Large intestine (tissue), 3 donors: Measurements from ENCODE around the gene FHOD3. TPM values are rescaled to one million over a fixed set of nuclear protein-coding genes. Genes with fewer than 3 reads are reported as not detected.

Experiments used
- DNase-seq, 2 donors: peaks; one replicate each; pipeline versions ENCODE4 v3.0.0 to v3.0.0-alpha.2; 2013
- H3K27ac ChIP-seq: one replicate; pipeline ENCODE4 v1.5.1; 2013; ENCODE audit warnings: low read length
- H3K27me3 ChIP-seq: 2 replicates; pipeline ENCODE4 v1.6.1; 2013; ENCODE audit warnings: low read length; ENCODE audit not compliant: control insufficient read depth, insufficient read depth
- H3K36me3 ChIP-seq: 2 replicates; pipeline ENCODE4 v1.6.1; 2013; ENCODE audit warnings: low read length; ENCODE audit not compliant: control insufficient read depth, insufficient read depth
- H3K4me1 ChIP-seq: one replicate; pipeline ENCODE4 v1.6.1; 2013; ENCODE audit warnings: low read length; ENCODE audit not compliant: control insufficient read depth, insufficient read depth
- H3K4me3 ChIP-seq: one replicate; pipeline ENCODE4 v1.5.1; 2013; ENCODE audit warnings: low read length
- H3K9me3 ChIP-seq: one replicate; pipeline ENCODE4 v1.6.1; 2013; ENCODE audit warnings: mild to moderate bottlenecking, low read depth, low read length, moderate library complexity; ENCODE audit not compliant: control insufficient read depth
- WGBS: methylation state at CpG from one replicate; pipeline ENCODE4 v1.1.5; 2013; ENCODE audit warnings: low lambda C conversion rate; ENCODE audit not compliant: insufficient coverage; 5-methylcytosine and 5-hydroxymethylcytosine counted together
- polyA plus RNA-seq: library from polyadenylated mRNA; unstranded; fragments of 120-200 nt; gene quantifications from one replicate; pipeline ENCODE4 v1.2.1, GENCODE V29; 2013

Gene FHOD3
- polyA plus RNA-seq, 1 donor: 10.5 TPM

DNA sequence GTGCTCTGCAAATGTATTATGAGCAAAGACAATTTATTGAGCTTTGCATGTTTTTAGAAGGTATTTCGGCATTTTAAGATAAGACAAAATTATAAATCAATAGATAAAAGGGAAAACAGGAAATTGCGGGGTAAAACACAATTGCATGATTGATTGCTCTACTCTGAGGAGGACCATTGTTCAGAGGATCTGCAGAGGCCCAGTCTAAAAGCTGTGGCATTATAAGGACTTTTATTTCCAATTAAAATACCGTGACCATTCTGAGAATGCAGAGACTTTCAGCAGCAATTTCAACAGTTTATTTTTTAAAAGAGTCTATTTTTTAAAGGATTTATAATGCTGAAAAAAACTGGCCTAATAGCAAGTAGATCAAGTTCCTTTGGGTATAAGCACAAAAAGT, 469.3 kb downstream of the FHOD3 start:
- no peak overlapping the region for H3K4me3 ChIP-seq
- no peaks in the 10 kb centered on the region for H3K9me3 ChIP-seq
- no peaks in the 10 kb centered on the region for H3K36me3 ChIP-seq
- DNase-seq: no peak
- H3K4me1 ChIP-seq: no peaks in the 10 kb centered on the region
- 15% methylated on average over 2 of the region's 3 CpGs for WGBS
- no peak overlapping the region for H3K27ac ChIP-seq
- H3K27me3 ChIP-seq: no peaks in the 10 kb centered on the region

DNA sequence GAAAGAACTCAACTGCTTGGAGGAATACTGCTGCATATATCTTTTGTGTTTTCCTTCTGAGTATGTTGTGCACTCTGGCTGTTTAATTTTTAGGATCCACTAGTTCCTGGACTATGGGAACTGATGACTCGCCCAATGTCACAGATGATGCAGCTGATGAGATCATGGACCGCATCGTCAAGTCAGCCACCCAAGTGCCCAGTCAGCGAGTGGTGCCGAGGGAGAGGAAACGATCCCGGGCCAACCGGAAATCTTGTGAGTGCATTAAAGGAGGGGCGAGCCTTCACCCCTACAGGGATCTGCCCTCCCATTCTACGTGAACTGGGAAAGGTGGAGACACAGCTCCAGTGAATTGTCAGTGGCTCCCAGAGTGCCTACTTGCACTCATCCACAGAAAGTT, 471.7 kb downstream of the FHOD3 start:
- H3K4me3 ChIP-seq: no peak overlapping the region
- H3K27me3 ChIP-seq: peaks cover 3% of the 10 kb centered on the region
- no peaks in the 10 kb centered on the region for H3K9me3 ChIP-seq
- no CpG with 5 or more reads among the region's 10 CpGs for WGBS
- no peaks in the 10 kb centered on the region for H3K36me3 ChIP-seq
- DNase-seq: no peak
- H3K4me1 ChIP-seq: no peaks in the 10 kb centered on the region
- H3K27ac ChIP-seq: no peak overlapping the region

DNA sequence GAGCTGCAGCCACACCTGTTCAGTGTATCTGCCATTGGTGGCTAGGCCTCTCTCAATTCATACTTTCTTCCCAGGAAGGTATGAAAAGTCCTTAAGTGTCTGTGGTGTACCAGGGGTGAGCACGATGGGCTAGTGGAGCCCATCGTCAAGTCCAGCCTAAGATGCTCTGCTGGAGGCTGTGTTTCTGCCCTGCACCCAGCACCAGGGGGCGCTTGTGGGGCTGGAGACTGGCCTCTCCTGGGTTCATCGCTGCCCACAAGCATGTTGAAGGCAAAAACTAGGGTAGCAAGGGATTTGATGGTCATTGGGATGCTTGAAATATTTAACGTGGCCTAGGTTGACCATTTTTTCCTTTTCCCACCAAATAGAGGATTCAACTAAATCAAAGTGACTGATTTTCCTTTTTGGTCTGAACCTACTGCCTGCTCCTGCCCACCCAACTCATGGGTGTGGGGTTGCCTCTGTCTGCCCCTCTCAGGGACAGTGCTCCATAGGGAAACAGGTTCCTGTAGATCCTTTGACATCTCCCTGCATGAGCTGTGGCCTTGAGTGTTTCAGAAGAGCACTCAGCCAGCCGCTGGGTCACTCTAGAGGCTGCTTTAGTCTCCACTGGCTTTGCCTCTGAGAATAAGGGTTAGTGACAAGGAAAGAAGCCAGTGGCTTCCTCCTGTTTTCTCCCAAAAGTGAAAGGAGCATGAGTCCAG, 472.2 kb downstream of the FHOD3 start:
- peaks cover 3% of the 10 kb centered on the region for H3K27me3 ChIP-seq
- H3K4me3 ChIP-seq: no peak overlapping the region
- WGBS: no CpG with 5 or more reads among the region's 6 CpGs
- H3K27ac ChIP-seq: no peak overlapping the region
- no peaks in the 10 kb centered on the region for H3K9me3 ChIP-seq
- no peaks in the 10 kb centered on the region for H3K36me3 ChIP-seq
- H3K4me1 ChIP-seq: no peaks in the 10 kb centered on the region
- DNase-seq: no peak

DNA sequence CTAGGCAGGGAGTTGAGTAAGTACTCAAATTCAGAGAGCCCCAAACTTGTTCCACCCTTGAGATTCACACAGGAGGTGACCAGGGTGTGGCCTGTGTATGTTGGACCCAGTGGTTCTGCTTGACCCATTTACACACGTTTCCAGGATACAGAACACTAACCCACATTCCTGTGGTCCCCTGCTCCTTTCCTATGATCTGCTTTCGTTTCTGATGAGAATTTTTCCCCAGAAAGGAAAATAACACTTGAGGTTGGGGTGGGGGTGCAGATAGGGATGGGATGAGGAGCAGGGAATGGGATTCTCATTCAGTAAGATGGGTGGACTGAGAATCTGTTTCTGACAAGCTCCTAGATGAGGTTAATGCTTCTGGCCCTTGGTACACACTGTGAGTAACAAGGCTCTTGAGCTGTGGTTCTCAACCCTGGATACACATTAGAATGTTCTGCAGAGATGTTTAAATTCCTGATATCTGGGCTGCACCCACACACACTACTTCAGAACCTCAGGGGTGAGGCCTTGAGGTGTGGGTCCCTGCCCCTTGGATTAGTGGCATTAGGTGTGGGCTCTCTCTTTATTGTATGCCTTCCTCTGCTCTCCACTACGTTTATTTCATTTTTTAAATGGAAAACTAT, 472.9 kb downstream of the FHOD3 start:
- Histone ChIP-seq H3K4me3 (no peak overlapping the region), H3K27ac (no peak overlapping the region), H3K36me3 (no peaks in the 10 kb centered on the region), H3K9me3 (no peaks in the 10 kb centered on the region), H3K4me1 (no peaks in the 10 kb centered on the region), H3K27me3 (peaks cover 3% of the 10 kb centered on the region)
- DNase-seq: no peak
- no CpG with 5 or more reads among the region's 3 CpGs for WGBS

DNA sequence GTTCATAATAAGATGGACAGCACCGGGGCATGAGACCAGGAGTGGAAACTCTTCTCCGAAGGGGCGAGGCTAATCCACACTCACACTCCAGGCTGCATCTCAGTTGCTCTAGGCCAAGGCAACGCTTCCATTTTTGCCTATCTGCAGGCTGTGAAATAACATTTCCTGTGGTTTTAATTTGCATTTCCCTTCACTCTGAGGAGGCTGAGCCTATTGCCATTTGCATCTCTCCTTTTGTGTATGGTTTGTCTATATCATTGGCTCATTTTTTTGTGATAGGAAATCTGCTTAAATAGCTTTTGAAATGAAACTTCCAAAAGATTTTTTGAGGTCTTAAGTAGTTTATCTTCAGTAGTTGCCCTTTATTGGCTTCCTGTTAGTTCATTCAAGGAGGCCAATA, 473.7 kb downstream of the FHOD3 start:
- Histone ChIP-seq H3K36me3 (no peaks in the 10 kb centered on the region), H3K27me3 (peaks cover 3% of the 10 kb centered on the region), H3K27ac (no peak overlapping the region), H3K4me1 (no peaks in the 10 kb centered on the region), H3K4me3 (no peak overlapping the region), H3K9me3 (no peaks in the 10 kb centered on the region)
- 100% methylated on average over 1 of the region's 4 CpGs for WGBS
- DNase-seq: no peak

DNA sequence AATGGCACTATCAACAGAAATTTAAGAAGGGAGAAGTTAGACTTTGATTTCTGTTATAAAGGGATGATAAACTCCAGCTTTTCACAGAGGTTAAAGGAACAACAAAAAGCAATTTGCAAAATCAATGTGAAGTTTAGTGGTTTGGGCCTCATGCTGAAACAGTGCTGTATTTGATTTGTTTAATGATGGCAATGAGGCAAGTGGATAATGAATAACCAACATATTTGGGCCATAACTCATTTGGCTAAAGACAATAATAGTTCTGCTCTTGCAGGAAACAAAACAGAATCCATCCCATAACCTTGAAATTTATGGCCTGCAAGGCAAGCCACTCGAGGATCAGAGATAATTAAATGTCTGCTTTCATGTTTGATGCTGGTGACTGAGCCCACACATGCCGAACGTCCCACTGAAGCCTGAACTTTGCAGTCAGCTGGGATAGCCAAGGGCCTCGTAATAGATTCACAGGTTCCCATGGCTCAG, 474.8 kb downstream of the FHOD3 start:
- DNase-seq: no peak
- no CpG with 5 or more reads among the region's 4 CpGs for WGBS

DNA sequence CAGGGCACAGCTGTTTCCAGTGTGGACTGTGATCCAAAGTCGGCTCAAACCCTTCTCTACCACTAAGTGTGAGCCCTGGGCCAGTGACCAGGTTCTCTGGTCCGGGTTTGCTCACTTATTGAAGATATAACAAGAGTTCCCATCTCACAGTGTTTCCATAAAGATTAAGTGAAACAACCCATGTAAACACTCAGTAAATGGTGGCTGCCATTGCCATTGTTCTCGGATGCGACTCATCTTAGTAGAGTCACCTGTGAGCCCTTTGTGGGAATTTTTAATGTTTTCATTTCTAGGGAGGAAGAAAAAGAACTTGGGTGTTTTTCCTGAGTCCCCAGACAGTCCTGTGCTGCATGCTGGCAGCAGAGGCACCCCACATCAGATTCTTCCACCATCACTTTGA, 477.9 kb downstream of the FHOD3 start:
- Histone ChIP-seq H3K4me3 (no peak overlapping the region), H3K4me1 (no peaks in the 10 kb centered on the region), H3K27ac (no peak overlapping the region), H3K9me3 (no peaks in the 10 kb centered on the region), H3K27me3 (peaks cover 3% of the 10 kb centered on the region), H3K36me3 (peaks cover 10% of the 10 kb centered on the region)
- 57% methylated on average over 1 of the region's 4 CpGs for WGBS
- DNase-seq: no peak

More for the DNA sequence above, 474.8 kb downstream of the FHOD3 start:
- H3K27ac ChIP-seq: no peak overlapping the region
- peaks cover 3% of the 10 kb centered on the region for H3K27me3 ChIP-seq
- no peaks in the 10 kb centered on the region for H3K36me3 ChIP-seq
- no peak overlapping the region for H3K4me3 ChIP-seq
- no peaks in the 10 kb centered on the region for H3K4me1 ChIP-seq
- no peaks in the 10 kb centered on the region for H3K9me3 ChIP-seq

DNA sequence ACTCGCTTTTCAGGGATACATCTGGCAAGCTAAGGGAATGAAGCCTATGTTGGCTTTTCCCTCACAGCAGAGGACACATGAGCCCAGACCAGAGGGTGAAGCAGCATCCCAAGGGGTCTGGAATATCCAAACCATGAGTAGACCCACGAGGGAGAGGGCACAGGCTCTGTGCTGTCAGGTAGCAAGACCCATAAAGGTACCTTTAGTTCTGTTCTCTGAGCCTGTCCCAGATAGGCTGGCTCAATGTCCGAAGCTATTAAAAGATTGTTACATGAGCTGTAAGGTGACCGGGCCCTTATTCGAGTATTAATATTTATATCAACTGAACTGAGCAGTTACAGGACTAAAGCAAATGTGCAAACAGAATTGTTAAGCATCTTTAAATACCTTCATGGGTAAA, 479.1 kb downstream of the FHOD3 start:
- Histone ChIP-seq H3K27ac (no peak overlapping the region), H3K4me1 (no peaks in the 10 kb centered on the region), H3K36me3 (peaks cover 14% of the 10 kb centered on the region), H3K9me3 (no peaks in the 10 kb centered on the region), H3K4me3 (no peak overlapping the region), H3K27me3 (peaks cover 3% of the 10 kb centered on the region)
- no CpG with 5 or more reads among the region's 5 CpGs for WGBS
- DNase-seq: no peak

DNA sequence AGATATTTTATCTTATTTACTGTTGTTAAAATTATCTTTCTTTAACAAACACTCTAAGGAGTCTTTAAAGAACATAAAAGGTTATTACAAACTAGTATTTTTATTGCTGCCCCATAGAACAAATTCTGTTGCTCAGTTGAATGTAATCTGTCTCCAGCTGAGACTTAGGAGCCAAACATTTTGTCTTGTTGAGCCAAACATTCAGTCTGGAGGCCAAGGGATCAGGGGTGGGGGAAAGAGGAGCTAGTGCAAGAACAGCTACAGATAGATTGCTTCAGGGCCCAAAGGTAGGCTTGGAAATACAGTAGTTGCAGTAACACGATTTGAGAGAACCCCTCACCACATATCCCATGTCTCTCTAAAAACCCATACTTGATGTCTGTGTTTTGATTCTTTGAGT, 480.1 kb downstream of the FHOD3 start:
- Histone ChIP-seq H3K36me3 (peaks cover 14% of the 10 kb centered on the region), H3K27me3 (peaks cover 3% of the 10 kb centered on the region), H3K4me3 (no peak overlapping the region), H3K27ac (no peak overlapping the region), H3K4me1 (no peaks in the 10 kb centered on the region), H3K9me3 (no peaks in the 10 kb centered on the region)
- DNase-seq: no peak
- no CpG with 5 or more reads among the region's 1 CpG for WGBS

DNA sequence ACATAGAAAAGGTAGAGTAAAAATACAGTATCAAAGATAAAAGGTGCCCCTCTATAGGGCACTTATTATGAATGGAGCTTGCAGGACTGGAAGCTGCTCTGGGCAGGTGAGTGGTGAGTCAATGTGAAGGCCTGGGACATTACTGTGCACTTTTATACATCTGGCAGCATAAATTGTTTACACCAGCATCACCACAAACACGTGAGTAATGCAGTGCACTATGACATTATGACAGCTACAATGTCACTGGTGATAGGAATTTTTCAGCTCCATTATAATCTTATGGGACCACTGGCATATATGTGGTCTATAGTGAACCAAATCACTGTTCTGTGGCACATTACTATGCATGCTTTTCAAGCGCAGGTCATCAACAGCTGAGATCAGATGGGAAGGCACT, 483.2 kb downstream of the FHOD3 start:
- Histone ChIP-seq H3K36me3 (peaks cover 14% of the 10 kb centered on the region), H3K9me3 (no peaks in the 10 kb centered on the region), H3K27ac (no peak overlapping the region), H3K4me3 (no peak overlapping the region), H3K27me3 (no peaks in the 10 kb centered on the region), H3K4me1 (no peaks in the 10 kb centered on the region)
- no CpG with 5 or more reads among the region's 2 CpGs for WGBS
- no peak for DNase-seq

DNA sequence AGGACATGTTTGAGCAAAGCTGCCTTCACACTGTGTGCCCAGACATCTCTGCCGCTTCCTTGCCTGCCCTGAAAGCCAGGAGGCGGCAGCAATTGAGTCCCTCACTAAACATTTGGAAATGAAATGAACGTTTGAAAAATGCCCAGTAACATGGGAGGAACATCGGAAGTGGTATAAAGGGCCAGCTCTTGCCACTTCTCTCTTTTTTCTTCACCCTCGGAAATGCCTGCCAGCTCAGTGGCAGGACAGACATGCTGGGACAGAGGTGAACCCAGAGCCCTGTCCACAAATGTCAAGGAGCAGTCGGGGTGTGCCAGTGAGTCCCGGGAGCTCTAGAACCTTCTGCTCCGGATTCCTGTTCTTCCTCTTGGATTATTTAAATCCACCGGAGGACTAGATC, 485.2 kb downstream of the FHOD3 start:
- 95% methylated on average over 4 of the region's 9 CpGs for whole genome bisulfite sequencing
- no peak overlapping the region for H3K4me3 ChIP-seq
- no peaks in the 10 kb centered on the region for H3K27me3 ChIP-seq
- H3K36me3 ChIP-seq: peaks cover 14% of the 10 kb centered on the region
- DNase-seq: no peak
- no peak overlapping the region for H3K27ac ChIP-seq
- H3K4me1 ChIP-seq: no peaks in the 10 kb centered on the region
- no peaks in the 10 kb centered on the region for H3K9me3 ChIP-seq
